Measurements from ENCODE around the gene DIS3L2. TPM values are rescaled to one million over a fixed set of nuclear protein-coding genes. Genes with fewer than 3 reads are reported as not detected.
A peak's percentile ranks its signal among the peaks of the same experiment; 100 is the strongest.

The DIS3L2 gene
- total and polyA plus RNA-seq, 2 donors = 16.3 to 21.6 TPM

DNA sequence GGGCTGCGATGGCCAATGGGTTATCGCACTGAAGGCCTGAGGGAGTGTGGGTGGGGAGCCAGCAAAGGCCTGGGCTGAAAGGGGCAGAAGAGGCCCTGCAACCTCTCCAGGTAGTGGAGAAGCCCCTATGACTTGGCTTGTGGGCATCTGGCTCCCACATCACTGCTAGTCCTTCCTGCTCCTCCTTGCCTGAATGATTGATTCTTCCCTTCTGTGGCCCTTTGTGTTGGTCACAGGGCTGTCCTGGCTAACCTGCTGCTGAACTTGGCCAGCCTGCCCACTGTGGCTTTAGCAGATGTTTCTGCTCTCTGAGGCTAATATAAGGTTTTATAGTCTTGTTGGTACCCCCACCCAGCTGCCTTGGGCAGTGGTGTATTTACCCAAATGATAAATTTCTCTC lies 280.8 kb downstream of the DIS3L2 start:
- DNase-seq (ENCODE audit: low read depth in 6 of 9, low spot score in 9 of 9) = no peak
- peaks cover 58 to 77% of the 10 kb centered on the region in 2 donors for H3K4me1 ChIP-seq (ENCODE audit: control insufficient read depth in 2 of 2, insufficient read depth in 2 of 2, low read length in 2 of 2)
- H3K9me3 ChIP-seq (ENCODE audit: control insufficient read depth in 2 of 2, insufficient read depth in 1 of 2, low read length in 1 of 2) = no peaks in the 10 kb centered on the region
- WGBS = 97% methylated on average over 2 of the region's 2 CpGs
- H3K27me3 ChIP-seq (ENCODE audit: control insufficient read depth in 2 of 2, insufficient read depth in 1 of 2, low read length in 1 of 2) = no peaks in the 10 kb centered on the region
- H3K36me3 ChIP-seq (ENCODE audit: control insufficient read depth in 2 of 2, insufficient read depth in 2 of 2, low read length in 1 of 2) = peaks cover 3 to 4% of the 10 kb centered on the region in 2 donors
- no peak overlapping the region for H3K27ac ChIP-seq (ENCODE audit: low read depth in 1 of 2, low read length in 1 of 2)
- H3K4me3 ChIP-seq (ENCODE audit: low read length in 2 of 2) = no peak overlapping the region

GRCh38 chr2:232245111-232245510 lies 283.6 kb downstream of the DIS3L2 start:
- DNase-seq (ENCODE audit: low read depth in 6 of 9, low spot score in 9 of 9) = no peak
- WGBS = 100% methylated on average over 2 of the region's 2 CpGs
- Histone ChIP-seq H3K4me1 (ENCODE audit: control insufficient read depth in 2 of 2, insufficient read depth in 2 of 2, low read length in 2 of 2) (peaks cover 35 to 59% of the 10 kb centered on the region in 2 donors), H3K27me3 (ENCODE audit: control insufficient read depth in 2 of 2, insufficient read depth in 1 of 2, low read length in 1 of 2) (no peaks in the 10 kb centered on the region), H3K9me3 (ENCODE audit: control insufficient read depth in 2 of 2, insufficient read depth in 1 of 2, low read length in 1 of 2) (no peaks in the 10 kb centered on the region), H3K27ac (ENCODE audit: low read depth in 1 of 2, low read length in 1 of 2) (no peak overlapping the region), H3K4me3 (ENCODE audit: low read length in 2 of 2) (no peak overlapping the region), H3K36me3 (ENCODE audit: control insufficient read depth in 2 of 2, insufficient read depth in 2 of 2, low read length in 1 of 2) (peaks cover 13% of the 10 kb centered on the region in 2 donors)

DNA sequence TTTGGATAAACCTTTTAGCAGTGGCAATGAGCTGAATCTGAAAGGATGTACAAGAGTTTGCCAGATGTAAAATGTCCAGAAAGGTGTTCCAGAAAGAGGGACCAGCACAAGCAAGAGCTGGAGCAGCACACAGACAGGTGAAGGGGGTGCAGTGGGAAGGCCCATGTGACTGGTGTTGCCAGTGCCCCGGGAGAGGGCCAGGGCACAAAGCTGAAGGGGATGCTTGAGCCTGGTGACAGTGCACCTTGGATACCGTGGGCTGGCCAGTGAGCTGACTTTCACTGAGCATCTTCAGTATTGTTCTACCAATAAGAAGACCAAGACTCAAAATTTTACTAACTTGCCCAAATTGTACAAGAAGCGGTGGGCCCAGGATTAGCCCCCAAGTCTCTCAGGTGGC lies 284.7 kb downstream of the DIS3L2 start:
- peaks cover 13% of the 10 kb centered on the region in 2 donors for H3K36me3 ChIP-seq (ENCODE audit: control insufficient read depth in 2 of 2, insufficient read depth in 2 of 2, low read length in 1 of 2)
- no peaks in the 10 kb centered on the region for H3K9me3 ChIP-seq (ENCODE audit: control insufficient read depth in 2 of 2, insufficient read depth in 1 of 2, low read length in 1 of 2)
- over 99% methylated on average over 3 of the region's 3 CpGs for WGBS
- H3K4me1 ChIP-seq (ENCODE audit: control insufficient read depth in 2 of 2, insufficient read depth in 2 of 2, low read length in 2 of 2) = peaks cover 26 to 54% of the 10 kb centered on the region in 2 donors
- no peaks in the 10 kb centered on the region for H3K27me3 ChIP-seq (ENCODE audit: control insufficient read depth in 2 of 2, insufficient read depth in 1 of 2, low read length in 1 of 2)
- H3K27ac ChIP-seq (ENCODE audit: low read depth in 1 of 2, low read length in 1 of 2) = peak overlapping the region in 1 of 2 donors; percentile 8
- H3K4me3 ChIP-seq (ENCODE audit: low read length in 2 of 2) = no peak overlapping the region
- no peak for DNase-seq (ENCODE audit: low read depth in 6 of 9, low spot score in 9 of 9)

DNA sequence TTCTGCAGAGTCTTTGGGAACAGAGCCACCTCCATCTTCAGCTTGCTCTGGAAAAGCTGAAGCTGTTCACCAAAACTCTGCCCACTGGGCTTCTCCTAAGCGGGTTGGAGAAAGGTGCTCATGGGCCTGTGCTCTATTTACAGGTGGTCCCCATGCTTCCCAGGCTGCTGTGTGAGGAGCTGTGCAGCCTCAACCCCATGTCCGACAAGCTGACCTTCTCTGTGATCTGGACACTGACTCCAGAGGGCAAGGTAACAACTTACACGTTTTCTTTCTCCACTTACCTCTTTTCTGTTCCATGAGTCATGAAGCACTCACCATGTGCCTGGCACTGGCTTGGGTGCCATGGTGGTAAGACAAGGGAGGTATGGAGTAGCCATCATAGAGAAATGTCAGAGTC lies 287.6 kb downstream of the DIS3L2 start:
- H3K4me1 ChIP-seq (ENCODE audit: control insufficient read depth in 2 of 2, insufficient read depth in 2 of 2, low read length in 2 of 2) = peaks cover 18 to 35% of the 10 kb centered on the region in 2 donors
- no peak overlapping the region for H3K4me3 ChIP-seq (ENCODE audit: low read length in 2 of 2)
- no peaks in the 10 kb centered on the region for H3K9me3 ChIP-seq (ENCODE audit: control insufficient read depth in 2 of 2, insufficient read depth in 1 of 2, low read length in 1 of 2)
- WGBS = over 99% methylated on average over 3 of the region's 3 CpGs
- no peaks in the 10 kb centered on the region for H3K27me3 ChIP-seq (ENCODE audit: control insufficient read depth in 2 of 2, insufficient read depth in 1 of 2, low read length in 1 of 2)
- DNase-seq (ENCODE audit: low read depth in 6 of 9, low spot score in 9 of 9) = no peak
- H3K27ac ChIP-seq (ENCODE audit: low read depth in 1 of 2, low read length in 1 of 2) = no peak overlapping the region
- H3K36me3 ChIP-seq (ENCODE audit: control insufficient read depth in 2 of 2, insufficient read depth in 2 of 2, low read length in 1 of 2) = peaks cover 17 to 23% of the 10 kb centered on the region in 2 donors

DNA sequence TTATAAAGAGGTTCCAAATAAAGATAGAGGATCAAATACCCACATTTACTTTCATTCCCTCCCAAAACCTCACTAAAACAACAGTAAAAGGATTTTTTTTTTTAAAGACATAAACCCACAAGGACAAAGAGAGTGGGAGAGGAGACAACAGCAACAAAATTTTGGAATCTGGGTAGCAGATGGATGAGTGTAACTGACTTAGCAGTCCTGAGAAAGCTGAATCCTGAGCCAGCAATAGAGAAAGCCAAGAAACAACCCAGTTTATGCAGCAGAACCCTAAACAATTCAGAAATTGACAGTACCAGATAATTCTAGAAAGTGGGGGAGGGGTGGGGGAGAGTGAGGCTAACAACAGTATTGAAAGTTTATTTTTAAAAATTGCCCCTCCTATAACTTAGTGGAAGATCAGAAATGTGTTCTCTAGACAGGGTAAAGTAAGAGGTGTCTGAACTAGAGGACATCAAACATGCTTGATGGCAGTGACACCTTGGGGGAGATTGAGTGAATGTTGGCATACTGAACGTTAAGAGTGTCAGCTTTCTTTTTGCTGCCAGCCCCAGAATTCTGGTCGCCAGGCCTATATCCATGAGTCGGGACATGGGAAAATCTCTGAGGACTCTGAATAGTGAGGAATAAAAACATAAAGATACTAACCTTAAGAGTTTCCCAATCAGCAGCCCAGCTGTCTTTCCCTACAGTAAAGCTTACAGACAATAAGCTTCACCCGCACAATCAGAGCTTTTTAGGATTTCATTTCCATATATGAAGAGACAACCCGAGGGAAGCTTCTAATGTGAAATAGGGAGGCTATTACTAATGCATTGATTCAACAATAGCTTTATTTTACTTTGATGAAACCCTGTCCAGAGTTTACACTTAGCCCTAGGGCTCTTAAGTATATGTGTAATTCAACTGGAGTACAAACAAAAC lies 289.0 kb downstream of the DIS3L2 start:
- Histone ChIP-seq H3K9me3 (ENCODE audit: control insufficient read depth in 2 of 2, insufficient read depth in 1 of 2, low read length in 1 of 2) (no peaks in the 10 kb centered on the region), H3K4me3 (ENCODE audit: low read length in 2 of 2) (no peak overlapping the region), H3K36me3 (ENCODE audit: control insufficient read depth in 2 of 2, insufficient read depth in 2 of 2, low read length in 1 of 2) (peaks cover 17 to 20% of the 10 kb centered on the region in 2 donors), H3K27me3 (ENCODE audit: control insufficient read depth in 2 of 2, insufficient read depth in 1 of 2, low read length in 1 of 2) (no peaks in the 10 kb centered on the region), H3K27ac (ENCODE audit: low read depth in 1 of 2, low read length in 1 of 2) (peak overlapping the region in 1 of 2 donors; percentile 67), H3K4me1 (ENCODE audit: control insufficient read depth in 2 of 2, insufficient read depth in 2 of 2, low read length in 2 of 2) (peaks cover 13 to 25% of the 10 kb centered on the region in 2 donors)
- 91% methylated on average over 5 of the region's 5 CpGs for WGBS
- DNase-seq (ENCODE audit: low read depth in 6 of 9, low spot score in 9 of 9) = peak in 1 of 9 donors; percentile 71

DNA sequence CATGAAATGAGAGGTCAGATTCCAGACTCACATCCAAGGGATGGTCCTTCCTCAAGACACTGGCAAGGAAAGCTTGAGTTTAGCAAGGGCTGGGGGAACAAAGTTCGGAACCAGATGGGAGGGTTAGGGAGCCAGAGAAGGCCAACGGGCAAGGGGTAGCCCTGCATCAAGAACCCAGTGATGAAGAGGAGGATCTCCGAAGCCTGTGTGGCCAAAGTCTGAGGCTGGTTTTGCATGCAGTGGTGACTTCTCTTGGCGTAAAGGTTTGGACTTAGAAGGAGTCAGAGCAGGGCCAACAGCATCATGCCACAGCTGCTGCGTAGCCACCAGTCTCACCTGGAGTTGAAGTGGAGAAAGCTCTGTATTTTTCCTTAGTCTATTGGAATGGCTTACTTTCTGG lies 293.5 kb downstream of the DIS3L2 start:
- Histone ChIP-seq H3K4me3 (ENCODE audit: low read length in 2 of 2) (no peak overlapping the region), H3K36me3 (ENCODE audit: control insufficient read depth in 2 of 2, insufficient read depth in 2 of 2, low read length in 1 of 2) (peaks cover 5 to 21% of the 10 kb centered on the region in 2 donors), H3K9me3 (ENCODE audit: control insufficient read depth in 2 of 2, insufficient read depth in 1 of 2, low read length in 1 of 2) (no peaks in the 10 kb centered on the region), H3K27ac (ENCODE audit: low read depth in 1 of 2, low read length in 1 of 2) (no peak overlapping the region), H3K4me1 (ENCODE audit: control insufficient read depth in 2 of 2, insufficient read depth in 2 of 2, low read length in 2 of 2) (peaks cover 2 to 11% of the 10 kb centered on the region in 2 donors), H3K27me3 (ENCODE audit: control insufficient read depth in 2 of 2, insufficient read depth in 1 of 2, low read length in 1 of 2) (no peaks in the 10 kb centered on the region)
- WGBS = 98% methylated on average over 5 of the region's 5 CpGs
- no peak for DNase-seq (ENCODE audit: low read depth in 6 of 9, low spot score in 9 of 9)

- Histone ChIP-seq H3K27me3 (ENCODE audit: control insufficient read depth in 2 of 2, insufficient read depth in 1 of 2, low read length in 1 of 2) (no peaks in the 10 kb centered on the region), H3K36me3 (ENCODE audit: control insufficient read depth in 2 of 2, insufficient read depth in 2 of 2, low read length in 1 of 2) (peaks cover 34 to 47% of the 10 kb centered on the region in 2 donors), H3K27ac (ENCODE audit: low read depth in 1 of 2, low read length in 1 of 2) (no peak overlapping the region), H3K4me1 (ENCODE audit: control insufficient read depth in 2 of 2, insufficient read depth in 2 of 2, low read length in 2 of 2) (peaks cover 0 to 10% of the 10 kb centered on the region in 2 donors), H3K9me3 (ENCODE audit: control insufficient read depth in 2 of 2, insufficient read depth in 1 of 2, low read length in 1 of 2) (no peaks in the 10 kb centered on the region), H3K4me3 (ENCODE audit: low read length in 2 of 2) (no peak overlapping the region)
- 97% methylated on average over 3 of the region's 3 CpGs for WGBS
- no peak for DNase-seq (ENCODE audit: low read depth in 6 of 9, low spot score in 9 of 9)
Observed at GRCh38 chr2:232260075-232260474, 298.6 kb downstream of the DIS3L2 start.

DNA sequence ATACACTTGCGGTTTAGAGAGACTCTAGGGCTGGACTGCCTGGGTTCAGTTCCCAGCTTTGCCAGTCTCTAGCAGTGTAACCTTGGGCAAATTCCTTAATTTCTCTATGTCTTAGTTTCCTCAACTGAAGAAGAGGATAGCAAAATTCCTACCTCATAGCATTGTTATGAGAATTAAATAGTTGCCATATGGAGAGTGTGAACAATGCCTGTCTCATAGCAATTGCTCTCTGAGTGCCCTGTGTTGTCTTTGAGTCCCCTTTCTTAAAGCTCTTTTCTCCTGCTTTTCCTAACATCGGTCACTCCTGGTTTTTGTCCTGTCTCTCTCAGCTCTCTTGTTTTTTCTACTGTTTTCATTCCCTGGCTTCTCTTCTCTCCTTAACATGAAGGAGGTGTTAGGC lies 300.3 kb downstream of the DIS3L2 start:
- Histone ChIP-seq H3K4me3 (ENCODE audit: low read length in 2 of 2) (no peak overlapping the region), H3K36me3 (ENCODE audit: control insufficient read depth in 2 of 2, insufficient read depth in 2 of 2, low read length in 1 of 2) (peaks cover 44 to 50% of the 10 kb centered on the region in 2 donors), H3K4me1 (ENCODE audit: control insufficient read depth in 2 of 2, insufficient read depth in 2 of 2, low read length in 2 of 2) (peaks cover 0 to 7% of the 10 kb centered on the region in 2 donors), H3K9me3 (ENCODE audit: control insufficient read depth in 2 of 2, insufficient read depth in 1 of 2, low read length in 1 of 2) (no peaks in the 10 kb centered on the region), H3K27ac (ENCODE audit: low read depth in 1 of 2, low read length in 1 of 2) (no peak overlapping the region), H3K27me3 (ENCODE audit: control insufficient read depth in 2 of 2, insufficient read depth in 1 of 2, low read length in 1 of 2) (no peaks in the 10 kb centered on the region)
- WGBS = 98% methylated on average over 2 of the region's 2 CpGs
- no peak for DNase-seq (ENCODE audit: low read depth in 6 of 9, low spot score in 9 of 9)

- DNase-seq (ENCODE audit: low read depth in 6 of 9, low spot score in 9 of 9) = no peak
- H3K27ac ChIP-seq (ENCODE audit: low read depth in 1 of 2, low read length in 1 of 2) = no peak overlapping the region
- H3K9me3 ChIP-seq (ENCODE audit: control insufficient read depth in 2 of 2, insufficient read depth in 1 of 2, low read length in 1 of 2) = no peaks in the 10 kb centered on the region
- no peak overlapping the region for H3K4me3 ChIP-seq (ENCODE audit: low read length in 2 of 2)
- peaks cover 4 to 14% of the 10 kb centered on the region in 2 donors for H3K4me1 ChIP-seq (ENCODE audit: control insufficient read depth in 2 of 2, insufficient read depth in 2 of 2, low read length in 2 of 2)
- 97% methylated on average over 15 of the region's 15 CpGs for WGBS
- no peaks in the 10 kb centered on the region for H3K27me3 ChIP-seq (ENCODE audit: control insufficient read depth in 2 of 2, insufficient read depth in 1 of 2, low read length in 1 of 2)
- peaks cover 44 to 49% of the 10 kb centered on the region in 2 donors for H3K36me3 ChIP-seq (ENCODE audit: control insufficient read depth in 2 of 2, insufficient read depth in 2 of 2, low read length in 1 of 2)
Observed at GRCh38 chr2:232263295-232263694, 301.8 kb downstream of the DIS3L2 start.
